HUDEP-2 (cell line): ENCODE data around the gene CD14.
"Not testable (repeated sequence)": the region's sequence is repeated elsewhere in the genome, so short reads cannot be mapped to it uniquely, and the experiment has no call there.

Experiments used
- DNase-seq, 76 experiments: peaks; one replicate each; lab custom pipeline; 2025; ENCODE audit not compliant: unreplicated experiment in 76 of 76; lab: John Stamatoyannopoulos, UW

CD14 gene

DNA sequence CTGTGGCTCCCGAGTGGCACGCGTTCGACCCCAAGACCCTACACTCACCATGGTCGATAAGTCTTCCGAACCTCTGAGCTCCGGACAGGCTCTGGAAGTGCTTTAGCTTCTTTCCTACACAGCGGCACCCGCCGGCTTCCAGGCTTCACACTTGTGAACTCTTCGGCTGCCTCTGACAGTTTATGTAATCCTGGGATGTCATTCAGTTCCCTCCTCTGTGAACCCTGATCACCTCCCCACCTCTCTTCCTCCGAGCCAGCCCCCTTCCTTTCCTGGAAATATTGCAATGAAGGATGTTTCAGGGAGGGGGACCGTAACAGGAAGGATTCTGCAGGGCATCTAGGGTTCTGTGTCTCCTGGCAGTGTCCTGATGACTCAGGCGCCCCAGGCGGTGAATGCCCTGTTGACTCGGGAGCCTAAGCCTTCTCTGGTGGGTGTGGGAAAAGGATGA, at the start of gene CD14:
CD14 (minus strand) TSS at position 155 of the 451 bp plus-strand sequence; CDS start at position 51, 104 bp downstream.
- peak in 23 of 76 experiments; percentile 0 to 42 (median 15) for DNase-seq

DNA sequence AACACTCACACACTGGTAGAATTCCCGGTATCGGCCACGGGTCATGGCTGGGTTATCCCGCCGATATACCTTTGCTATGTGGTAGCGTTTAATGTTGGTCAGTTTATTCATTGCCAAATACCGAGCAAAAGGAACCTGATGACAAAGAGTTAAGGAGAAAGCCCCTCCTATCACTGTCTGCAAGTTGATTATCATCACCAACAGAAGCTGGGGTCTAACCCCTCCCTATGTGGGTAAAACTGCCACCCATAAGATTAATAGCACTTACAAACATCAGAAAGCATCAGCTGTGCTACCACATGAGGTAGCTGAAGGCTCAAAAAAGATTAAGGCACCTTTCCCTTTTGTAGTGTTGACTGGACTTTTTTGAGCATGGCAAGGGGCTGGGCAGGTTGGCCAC, 46.0 kb upstream of the CD14 start:
- peak in 73 of 76 experiments; percentile 8 to 92 (median 57) for DNase-seq

DNA sequence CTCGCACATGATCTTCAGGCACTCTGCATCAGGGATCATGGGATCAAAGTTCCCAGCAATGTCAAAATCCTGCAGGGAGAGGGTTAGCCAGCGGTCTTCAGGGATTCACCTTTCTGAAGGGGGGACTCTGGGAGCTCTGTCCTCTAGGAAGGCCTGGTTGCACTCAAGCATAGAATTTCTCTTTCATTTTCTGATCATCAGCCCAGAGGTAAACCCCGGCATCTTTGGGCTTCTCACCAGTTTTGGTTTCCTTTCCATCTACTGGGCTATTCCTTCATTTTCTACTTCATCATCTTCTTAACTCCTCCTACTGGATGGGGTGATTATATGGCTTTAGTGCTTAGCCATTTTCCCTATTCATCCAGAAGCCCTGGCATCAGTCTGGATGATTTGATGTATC, 45.0 kb upstream of the CD14 start:
- DNase-seq, result no peak

DNA sequence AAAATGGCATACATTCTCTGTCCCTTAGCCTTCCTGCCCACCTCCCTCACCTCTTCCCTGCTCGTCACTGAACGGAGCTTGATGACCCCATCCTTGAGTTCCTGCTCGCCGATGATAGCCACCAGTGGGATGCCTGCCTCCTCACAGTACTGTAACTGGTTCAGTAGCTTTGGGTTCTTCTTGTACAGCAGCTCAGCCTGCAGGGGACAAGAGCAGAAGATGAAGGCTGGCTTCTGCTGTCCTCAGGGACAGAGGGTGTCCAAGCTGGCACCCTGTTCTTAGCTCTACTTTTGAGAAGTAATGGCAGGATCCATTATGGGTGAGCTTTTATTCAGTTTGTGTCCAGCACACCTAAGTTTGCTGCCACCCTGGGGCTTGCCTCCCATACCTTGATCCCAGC, 41.7 kb upstream of the CD14 start:
- no peak for DNase-seq

DNA sequence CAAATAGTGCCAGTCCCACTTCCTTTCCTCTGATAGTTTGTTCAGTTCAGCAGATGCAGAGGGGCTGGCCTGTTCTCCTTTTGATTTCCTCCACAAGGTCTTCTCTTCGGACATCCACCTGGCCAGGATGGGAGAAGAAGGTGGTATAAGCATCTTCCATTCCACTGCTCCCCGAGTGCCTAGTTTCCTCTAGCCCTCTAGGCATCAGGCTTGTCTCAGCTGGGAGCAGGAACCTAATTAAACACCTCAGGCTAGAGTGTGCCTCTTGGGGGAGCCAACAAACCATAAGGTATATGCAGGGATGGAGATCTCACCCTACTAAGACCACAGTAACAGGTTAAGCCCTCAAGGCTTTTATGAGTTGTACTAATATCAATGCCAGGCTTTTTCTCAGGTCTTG, 41.2 kb upstream of the CD14 start:
- DNase-seq, result peak in 2 of 76 experiments; percentile 3 to 5

DNA sequence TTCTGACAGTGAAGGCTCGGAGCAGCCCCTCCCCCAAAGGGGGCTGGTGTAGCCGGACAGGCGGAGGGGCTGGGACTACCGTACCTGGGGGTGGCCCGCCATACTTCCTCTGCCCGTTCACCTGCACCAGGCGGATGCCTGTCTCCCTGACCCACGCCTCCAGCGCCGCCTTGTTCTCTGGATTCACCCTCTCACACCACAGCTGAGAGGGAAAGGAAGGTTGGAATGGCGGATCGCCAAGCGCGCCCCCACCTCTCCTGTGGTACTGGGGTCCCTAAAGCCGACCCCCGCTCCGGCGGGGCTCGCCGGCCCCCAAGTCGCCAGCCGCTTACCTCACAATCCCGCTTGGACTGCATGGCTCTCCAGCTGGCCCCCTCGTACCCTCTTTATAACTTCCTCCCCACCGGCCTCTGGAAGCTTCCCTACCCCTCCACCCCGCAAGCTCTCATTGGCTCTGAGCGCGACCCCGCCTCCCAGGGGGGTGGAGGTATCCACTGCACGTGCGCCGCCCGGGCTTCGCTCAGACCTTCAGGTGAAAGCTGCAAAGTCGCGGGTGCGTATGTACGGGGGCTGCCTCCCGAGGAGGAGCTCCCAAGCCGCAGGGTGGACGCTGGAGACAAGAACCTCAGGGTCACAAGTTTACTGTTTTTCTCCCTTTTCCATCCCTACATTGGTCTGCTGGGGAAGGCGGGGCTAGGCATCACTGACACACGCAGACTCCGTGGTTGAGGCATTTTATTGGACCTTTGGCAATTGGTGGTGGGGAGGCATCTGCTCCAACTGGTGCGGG, 40.4 kb upstream of the CD14 start, which contains the start of gene DND1:
DND1 (minus strand) TSS at position 390 of the 790 bp plus-strand sequence; CDS start at position 356, 34 bp downstream.
- no peak for DNase-seq

DNA sequence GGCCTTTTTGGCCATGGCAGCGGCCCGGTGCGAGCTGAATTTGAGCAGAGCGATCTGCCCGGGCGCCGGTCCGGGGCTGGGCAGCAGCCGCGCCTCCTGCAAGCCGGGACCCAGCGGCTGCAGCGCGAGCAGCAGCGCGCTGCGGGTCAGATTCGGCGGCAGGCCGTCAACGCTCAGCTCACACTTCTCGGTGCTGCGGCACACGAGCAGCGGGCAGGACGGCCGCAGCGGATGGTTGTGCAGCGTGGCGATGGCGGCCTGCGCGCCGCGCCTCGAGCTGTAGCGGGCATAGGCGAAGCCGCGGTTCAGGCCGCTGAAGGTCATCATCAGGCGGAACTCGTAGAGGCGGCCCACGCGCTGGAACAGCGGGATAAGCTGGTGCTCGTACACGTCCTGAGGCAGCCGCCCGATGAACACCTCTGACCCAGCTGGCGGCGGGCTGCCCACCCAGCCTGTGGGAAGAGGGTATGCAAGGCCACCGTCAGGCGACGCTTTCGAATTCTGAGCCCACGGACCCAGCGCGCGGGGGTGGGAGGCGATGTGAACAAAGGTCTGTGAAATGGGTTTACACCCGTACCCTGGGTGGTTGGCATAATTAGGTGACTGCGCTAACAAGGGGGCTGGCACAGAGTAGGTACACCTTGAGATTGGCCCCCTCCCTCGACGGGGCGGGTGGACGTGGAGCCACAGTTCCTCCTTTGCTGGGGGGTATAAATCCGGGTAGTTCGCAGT, 39.6 kb upstream of the CD14 start:
- DNase-seq, result no peak

DNA sequence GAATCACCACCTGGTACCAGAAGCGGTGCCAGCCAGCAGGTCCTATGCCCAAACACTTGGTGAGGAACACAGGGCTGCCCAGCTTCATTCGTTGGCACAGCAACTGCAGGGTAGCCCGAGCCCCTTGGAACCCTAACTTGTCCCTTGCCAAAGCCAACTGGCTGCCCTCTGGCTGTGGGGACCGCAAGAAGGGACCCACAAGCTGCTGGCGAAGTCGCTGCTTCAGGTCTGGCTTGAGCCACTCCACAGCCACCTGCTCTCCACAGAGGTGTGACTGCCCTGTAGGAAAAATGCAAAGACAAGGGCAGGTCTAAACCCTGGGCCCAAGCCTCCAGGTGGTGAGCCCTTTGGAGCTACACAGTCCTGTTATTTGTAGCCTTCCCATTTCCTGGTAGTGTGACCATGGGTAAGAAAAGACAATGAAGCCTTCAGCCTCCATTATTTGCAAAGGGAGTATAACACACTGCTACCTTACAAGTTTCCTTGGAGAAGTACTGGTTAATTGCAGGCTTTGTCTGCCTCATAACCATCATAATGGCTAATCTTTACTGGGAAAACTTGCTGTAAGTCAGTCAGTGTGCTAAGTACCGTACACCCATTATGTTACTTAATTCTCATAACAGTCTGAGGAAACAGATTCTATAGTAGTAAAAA, 38.6 kb upstream of the CD14 start:
- no peak for DNase-seq

DNA sequence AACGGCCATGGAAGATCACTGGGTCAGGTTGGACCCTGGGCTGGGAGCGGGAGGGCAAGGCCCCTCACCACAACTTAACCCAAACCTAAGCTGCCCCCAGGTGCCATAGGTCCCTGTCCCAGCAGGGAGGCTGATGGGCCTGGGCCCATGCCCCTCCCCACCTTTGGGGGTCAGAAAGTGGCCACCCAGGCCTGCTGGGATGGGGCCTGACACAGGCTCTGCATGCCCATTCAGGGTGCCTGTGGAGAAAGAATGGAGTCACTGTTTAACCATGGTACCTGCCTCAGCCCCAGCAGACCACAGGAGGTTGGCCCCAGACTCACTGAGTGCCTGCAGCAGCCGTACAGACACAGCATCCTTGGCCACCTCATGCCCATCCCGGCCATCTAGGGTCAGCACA, 38.1 kb upstream of the CD14 start:
- DNase-seq, result not testable (repeated sequence)

DNA sequence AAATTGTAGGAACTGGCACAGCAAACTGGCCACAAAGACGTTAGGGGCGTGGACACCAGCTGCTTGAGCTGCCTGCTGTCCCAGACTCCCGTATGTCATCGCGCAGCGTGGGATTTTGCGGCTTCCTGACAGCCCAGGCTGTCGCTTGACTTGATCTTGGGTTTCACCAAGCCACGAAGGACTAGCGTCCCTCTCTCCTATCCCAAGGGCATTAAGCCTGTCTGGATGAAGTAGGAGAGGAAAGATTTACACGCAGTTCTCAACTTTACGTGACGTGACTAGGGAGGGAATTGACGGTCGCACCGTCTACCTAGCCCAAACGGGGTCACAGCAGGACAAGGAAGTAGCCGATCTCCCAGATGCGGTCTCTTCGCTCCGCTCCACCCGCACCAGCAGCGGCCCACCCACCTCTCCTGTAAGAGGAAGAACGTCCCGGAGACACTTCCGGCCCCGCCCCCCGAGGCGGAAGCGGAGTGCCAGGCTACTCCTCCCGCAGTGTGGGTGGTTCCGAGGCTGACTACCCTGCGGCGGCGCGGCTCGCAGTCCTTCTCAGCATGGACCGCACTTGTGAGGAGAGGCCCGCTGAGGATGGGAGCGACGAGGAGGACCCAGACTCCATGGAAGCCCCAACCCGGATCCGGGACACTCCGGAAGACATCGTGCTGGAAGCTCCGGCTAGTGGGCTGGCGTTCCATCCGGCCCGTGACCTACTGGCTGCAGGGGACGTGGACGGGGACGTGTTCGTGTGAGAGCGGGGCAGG, 31.6 kb upstream of the CD14 start, which contains the start of gene WDR55:
WDR55 (plus strand) TSS at position 546 of the 761 bp plus-strand sequence; CDS start at position 555, 9 bp downstream.
- peak in 75 of 76 experiments; percentile 23 to 97 (median 91) for DNase-seq

DNA sequence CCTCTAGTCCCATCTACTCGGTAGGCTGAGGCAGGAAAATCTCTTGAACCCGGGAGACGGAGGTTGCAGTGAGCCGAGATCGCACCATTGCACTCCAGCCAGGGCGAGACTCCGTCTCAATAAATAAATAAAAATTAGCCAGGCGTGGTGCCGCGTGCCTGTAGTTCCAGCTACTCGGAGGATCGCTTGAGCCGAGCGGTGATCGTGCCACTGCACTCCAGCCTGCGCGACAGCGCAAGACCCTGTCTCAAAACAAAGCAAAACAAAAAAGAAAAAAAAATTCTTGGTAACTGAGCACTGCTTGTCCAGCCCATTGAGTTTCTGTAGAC, 31.0 kb upstream of the CD14 start:
- no peak for DNase-seq

DNA sequence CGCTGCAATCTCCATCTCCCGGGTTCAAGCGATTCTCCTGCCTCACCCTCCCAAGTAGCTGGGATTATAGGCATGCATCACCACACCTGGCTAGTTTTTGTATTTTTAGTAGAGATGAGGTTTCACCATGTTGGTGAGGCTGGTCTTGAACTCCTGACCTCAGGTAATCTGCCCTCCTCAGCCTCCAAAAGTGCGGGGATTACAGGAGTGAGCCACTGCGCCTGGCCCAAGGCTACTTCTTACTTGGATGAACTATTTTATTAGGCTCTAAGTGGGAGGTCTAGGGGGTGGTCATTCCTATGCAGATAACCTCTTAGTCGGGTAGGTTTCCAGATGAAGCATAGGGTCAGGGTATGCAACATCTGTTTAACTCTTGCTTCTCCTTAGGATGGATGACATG, 27.4 kb upstream of the CD14 start:
- not testable (repeated sequence) for DNase-seq

DNA sequence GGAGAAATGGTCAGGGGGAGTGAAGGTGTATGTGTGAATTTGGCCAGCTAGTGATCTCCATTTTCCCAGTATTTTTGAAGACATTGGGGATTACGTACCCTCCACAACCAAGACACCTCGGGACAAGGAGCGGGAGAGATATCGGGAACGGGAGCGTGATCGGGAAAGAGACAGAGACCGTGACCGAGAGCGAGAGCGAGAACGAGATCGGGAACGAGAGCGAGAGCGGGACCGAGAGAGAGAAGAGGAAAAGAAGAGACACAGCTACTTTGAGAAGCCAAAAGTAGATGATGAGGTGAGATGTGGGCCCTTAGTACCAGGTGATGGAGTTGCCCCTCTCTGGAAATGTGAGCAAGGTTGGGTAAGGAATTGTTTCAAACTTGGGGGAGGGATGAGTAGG, 25.9 kb upstream of the CD14 start:
- no peak for DNase-seq

DNA sequence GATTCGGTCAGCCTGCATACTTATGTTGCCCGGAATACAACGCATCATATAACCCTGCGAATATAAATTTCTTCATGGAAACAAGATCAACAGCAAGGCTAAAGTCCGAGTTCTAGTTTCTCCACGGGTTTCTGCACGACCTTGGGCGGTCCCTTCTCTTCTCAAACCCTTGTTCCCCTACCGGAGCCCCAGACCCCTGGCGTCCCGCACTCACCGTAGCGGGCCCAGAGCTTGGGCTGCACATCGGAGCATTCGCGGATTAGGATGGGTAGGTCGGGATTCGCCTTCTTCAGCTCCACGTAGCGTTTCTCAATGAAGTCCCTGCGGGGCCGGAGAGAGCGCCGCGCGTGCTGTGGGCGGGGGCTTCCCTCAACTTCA, 14.1 kb upstream of the CD14 start:
- no peak for DNase-seq

DNA sequence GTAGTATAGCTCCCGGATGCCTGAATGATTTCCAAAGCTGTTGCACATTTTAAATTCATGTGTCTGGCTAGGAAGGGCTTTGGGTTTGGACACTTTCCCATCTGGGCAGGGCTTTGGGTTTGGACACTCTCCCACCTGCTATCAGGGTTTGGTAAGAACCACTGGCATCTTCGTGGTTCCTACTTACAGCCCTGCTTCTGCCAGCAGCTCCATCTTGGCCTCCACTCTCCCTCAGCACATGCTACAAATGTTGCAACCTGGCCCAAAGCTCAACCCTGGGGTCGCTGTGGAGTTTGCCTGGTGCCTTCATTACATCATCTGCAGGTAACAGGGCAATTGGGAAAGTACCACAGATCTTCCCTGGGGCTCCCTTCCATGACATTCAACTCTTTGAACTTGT, 9.7 kb upstream of the CD14 start:
- DNase-seq, result peak in 3 of 76 experiments; percentile 6 to 16 (median 8)

DNA sequence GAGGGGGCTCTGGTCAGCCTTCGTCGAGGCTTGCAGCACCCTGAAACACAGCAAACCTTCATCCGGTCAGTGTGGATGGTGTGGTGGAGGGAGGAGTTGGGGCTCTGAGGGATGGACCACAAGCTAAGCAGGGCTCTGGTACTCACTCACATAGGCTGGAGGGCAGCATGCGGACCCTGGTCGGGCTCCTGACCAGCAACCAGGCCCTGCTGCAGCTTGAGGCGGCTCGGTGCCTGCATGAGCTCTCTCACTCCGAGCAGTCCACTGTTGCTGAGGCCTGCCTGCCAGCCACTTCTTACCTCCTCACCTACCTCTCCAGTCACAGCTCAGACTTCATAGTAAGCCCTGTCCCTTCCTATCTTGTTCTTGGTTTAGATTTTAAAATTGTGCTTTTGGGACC, 8.7 kb upstream of the CD14 start:
- DNase-seq, result no peak

DNA sequence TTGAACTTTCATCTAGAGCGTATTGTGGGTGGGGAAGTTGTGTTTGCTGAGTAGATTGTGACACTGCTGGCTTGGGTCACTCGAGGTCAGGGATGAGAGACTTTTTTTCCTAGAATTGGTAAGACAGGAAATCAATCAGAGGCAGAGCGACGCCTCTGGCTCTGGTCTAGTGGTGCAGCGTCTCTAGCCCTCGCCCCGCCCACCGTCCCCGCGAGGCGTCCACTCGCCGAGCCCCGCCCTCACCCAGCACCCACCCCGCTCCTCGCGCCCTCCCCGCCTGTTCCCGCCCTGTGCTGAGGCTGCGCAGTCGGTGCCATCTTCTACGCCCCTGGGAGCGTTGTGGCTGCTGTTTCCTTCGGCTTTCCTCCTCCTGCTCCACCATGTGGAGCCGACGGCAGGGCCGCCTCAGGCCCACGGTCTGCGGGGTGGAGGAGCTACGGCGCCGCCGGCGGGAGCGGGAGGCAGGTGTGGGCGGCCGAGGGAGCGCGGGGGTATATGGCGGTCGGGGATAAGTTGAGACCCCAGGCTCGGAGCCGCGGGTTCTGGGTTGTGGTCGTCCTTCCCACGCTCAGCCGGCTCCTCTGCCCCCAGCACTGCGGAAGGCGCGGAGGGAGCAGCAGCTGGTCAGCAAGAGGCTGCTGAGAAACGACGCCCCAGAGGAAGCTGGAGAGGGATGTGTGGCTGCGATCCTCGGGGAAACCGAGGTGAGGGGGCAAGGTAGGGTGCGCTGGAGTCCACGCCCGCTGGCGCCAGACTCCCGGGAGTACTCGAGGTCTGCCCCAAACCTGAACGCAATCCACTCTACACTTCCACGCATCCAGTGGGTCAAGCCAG, 6.4 kb upstream of the CD14 start, which contains the start of gene TMCO6:
TMCO6 (plus strand) TSS at position 304 of the 834 bp plus-strand sequence; CDS start at position 381, 77 bp downstream.
- DNase-seq, result peak in 75 of 76 experiments; percentile 23 to 98 (median 94)

DNA sequence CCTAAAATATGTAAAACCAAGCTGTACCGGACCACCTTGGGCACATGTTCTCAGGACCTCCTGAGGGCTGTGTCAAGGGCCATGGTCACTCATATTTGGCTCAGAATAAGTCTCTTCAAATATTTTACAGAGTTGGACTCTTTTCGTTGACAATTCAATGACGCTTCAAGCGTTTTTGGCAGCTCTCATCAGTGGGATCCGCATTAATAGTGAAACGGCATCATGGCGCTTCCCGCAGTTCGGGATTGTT, 5.8 kb upstream of the CD14 start:
- not testable (repeated sequence) for DNase-seq

DNA sequence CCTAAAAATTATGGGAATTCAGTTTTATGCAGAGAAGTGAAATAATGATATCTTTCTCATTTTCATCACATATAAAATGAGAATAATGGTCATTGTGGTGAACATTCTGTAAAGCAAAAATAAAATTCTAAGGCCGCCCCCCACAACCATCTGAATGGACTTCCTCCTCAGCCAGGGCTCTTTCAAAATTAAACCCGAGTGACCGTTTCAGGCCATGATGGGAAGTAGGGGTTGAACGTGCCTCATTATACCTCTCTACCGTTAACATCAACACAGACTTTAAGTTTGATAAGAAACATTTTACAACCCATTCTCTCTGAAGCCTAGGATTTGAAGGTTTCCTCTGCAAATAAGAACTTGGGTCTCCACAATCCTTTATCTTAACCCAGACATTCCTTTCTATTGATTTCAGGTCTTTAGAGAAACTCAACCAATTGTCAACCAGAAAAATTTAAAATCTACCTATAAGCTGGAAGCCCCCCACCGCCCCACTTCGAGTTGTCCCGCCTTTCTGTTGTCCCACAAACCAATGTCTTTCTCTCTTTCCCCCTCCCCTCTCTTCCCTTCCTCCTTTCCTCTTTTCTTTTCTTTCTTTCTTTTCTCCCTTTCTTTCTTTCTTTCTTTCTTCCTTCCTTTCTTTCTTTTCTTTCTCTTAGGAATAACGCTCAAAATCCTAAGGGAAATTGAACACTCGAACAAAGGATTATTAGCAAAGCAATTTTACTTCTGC, 4.6 kb upstream of the CD14 start:
- no peak for DNase-seq
